Measurements from ENCODE around the gene TMC1.
"Not testable (repeated sequence)": the region's sequence is repeated elsewhere in the genome, so short reads cannot be mapped to it uniquely, and the experiment has no call there.

Gene TMC1

GRCh38 chr9:72521416-72521815, at the start of gene TMC1:
TSS of gene TMC1 (plus strand) at chr9:72521608. CDS start at chr9:72648649, 127,041 bp downstream.
- not testable (repeated sequence) for DNase-seq (ENCODE audit: low read depth)

GRCh38 chr9:72473474-72474261, 47.7 kb upstream of the TMC1 start:
- no peak for DNase-seq (ENCODE audit: low read depth)

- no peak for DNase-seq (ENCODE audit: low read depth)
Measured at GRCh38 chr9:72474676-72475075, 46.7 kb upstream of the TMC1 start.

- DNase-seq (ENCODE audit: low read depth): no peak
Measured at GRCh38 chr9:72476100-72476499, 45.3 kb upstream of the TMC1 start.

GRCh38 chr9:72476617-72477437, 44.6 kb upstream of the TMC1 start:
- DNase-seq (ENCODE audit: low read depth): no peak

- DNase-seq (ENCODE audit: low read depth): no peak
Measured at GRCh38 chr9:72477930-72478518, 43.4 kb upstream of the TMC1 start.

- DNase-seq (ENCODE audit: low read depth): no peak
Measured at GRCh38 chr9:72478966-72479365, 42.4 kb upstream of the TMC1 start.

- not testable (repeated sequence) for DNase-seq (ENCODE audit: low read depth)
Measured at GRCh38 chr9:72480261-72480660, 41.1 kb upstream of the TMC1 start.

GRCh38 chr9:72480921-72481320, 40.5 kb upstream of the TMC1 start:
- DNase-seq (ENCODE audit: low read depth): no peak

- DNase-seq (ENCODE audit: low read depth): no peak
Measured at GRCh38 chr9:72485821-72486593, 35.4 kb upstream of the TMC1 start.

- DNase-seq (ENCODE audit: low read depth): no peak
Measured at GRCh38 chr9:72486594-72486955, 34.8 kb upstream of the TMC1 start.

GRCh38 chr9:72487665-72488064, 33.7 kb upstream of the TMC1 start:
- not testable (repeated sequence) for DNase-seq (ENCODE audit: low read depth)

- DNase-seq (ENCODE audit: low read depth): no peak
Measured at GRCh38 chr9:72489986-72490385, 31.4 kb upstream of the TMC1 start.

- no peak for DNase-seq (ENCODE audit: low read depth)
Measured at GRCh38 chr9:72491242-72491641, 30.2 kb upstream of the TMC1 start.

GRCh38 chr9:72494051-72494450, 27.4 kb upstream of the TMC1 start:
- no peak for DNase-seq (ENCODE audit: low read depth)

- no peak for DNase-seq (ENCODE audit: low read depth)
Measured at GRCh38 chr9:72497447-72498046, 23.9 kb upstream of the TMC1 start.

- DNase-seq (ENCODE audit: low read depth): no peak
Measured at GRCh38 chr9:72506615-72507014, 14.8 kb upstream of the TMC1 start.

- no peak for DNase-seq (ENCODE audit: low read depth)
Measured at GRCh38 chr9:72509053-72509452, 12.4 kb upstream of the TMC1 start.

GRCh38 chr9:72509635-72510034, 11.8 kb upstream of the TMC1 start:
- DNase-seq (ENCODE audit: low read depth): no peak

- DNase-seq (ENCODE audit: low read depth): not testable (repeated sequence)
Measured at GRCh38 chr9:72521011-72521410, 397 bp upstream of the TMC1 start.

GRCh38 chr9:72524820-72525540, 3.6 kb downstream of the TMC1 start:
- DNase-seq (ENCODE audit: low read depth): no peak

Measured in CMK (cell line).